SK-N-SH (cell line): ENCODE results near the gene DYNAP. TPM values are rescaled to one million over a fixed set of nuclear protein-coding genes. Genes with fewer than 3 reads are reported as not detected.

ENCODE experiments used
- CTCF ChIA-PET: fragments of 300-600, 350-600 bp; formaldehyde crosslinking; extraction: SDS; loops from one replicate; lab custom pipeline; 2021; lab: Yijun Ruan, JAX
- POLR2A ChIA-PET: fragments of 350-600 bp; sonication (Branson Sonifier 250); formaldehyde crosslinking; extraction: SDS; loops from one replicate; lab custom pipeline; 2020; ENCODE audit warnings: antibody characterized with exemption, inconsistent platforms; lab: Yijun Ruan, JAX
- DNase-seq: peaks from one replicate; pipeline ENCODE4 v3.0.0; 2012
- H2AFZ ChIP-seq: fragments of 200-600 bp; sonication (generic); 2 replicates; pipeline ENCODE4 v1.8.1; 2016; ENCODE audit warnings: antibody characterized with exemption, mild to moderate bottlenecking, low read depth
- H3F3A ChIP-seq: fragments of 200-600 bp; sonication (generic); replicated peaks from 2 replicates; pipeline ENCODE3; 2016; ENCODE audit warnings: antibody characterized with exemption, mild to moderate bottlenecking; ENCODE audit not compliant: insufficient read depth
- H3K27ac ChIP-seq, 2 experiments: fragments of 200-500 bp in 1 of 2; fragments of 200-600 bp in 1 of 2; sonication (Bioruptor generic) in 1 of 2; sonication (generic), shearing (Covaris generic) in 1 of 2; 2 replicates each; pipeline versions ENCODE4 v1.5.1 to v1.6.1; 2014 to 2016; ENCODE audit warnings: low read depth in 2 of 2, inconsistent platforms in 1 of 2, low read length in 1 of 2, mild to moderate bottlenecking in 1 of 2, mixed read lengths in 1 of 2
- H3K27me3 ChIP-seq: fragments of 200-600 bp; sonication (generic), shearing (Covaris generic); 2 replicates; pipeline ENCODE4 v1.6.1; 2016; ENCODE audit warnings: mixed run types; ENCODE audit not compliant: insufficient read depth
- H3K36me3 ChIP-seq, 2 experiments: fragments of 200-500 bp in 1 of 2; fragments of 200-600 bp in 1 of 2; sonication (Bioruptor generic) in 1 of 2; sonication (generic) in 1 of 2; replicated peaks in 1 of 2; 2 replicates each; pipeline versions ENCODE3 to v1.5.1; 2014 to 2016; ENCODE audit warnings: low read length in 1 of 2, mild to moderate bottlenecking in 1 of 2; ENCODE audit not compliant: insufficient read depth in 2 of 2, control insufficient read depth in 1 of 2
- H3K4me1 ChIP-seq, 2 experiments: fragments of 200-500 bp in 1 of 2; fragments of 200-600 bp in 1 of 2; sonication (Bioruptor generic) in 1 of 2; sonication (generic), shearing (Covaris generic) in 1 of 2; 2 replicates each; pipeline versions ENCODE4 v1.5.1 to v1.6.1; 2014 to 2016; ENCODE audit warnings: low read depth in 1 of 2, low read length in 1 of 2, mixed run types in 1 of 2; ENCODE audit not compliant: insufficient read depth in 2 of 2, control insufficient read depth in 1 of 2
- H3K4me2 ChIP-seq: fragments of 200-600 bp; sonication (generic), shearing (Covaris generic); 2 replicates; pipeline ENCODE4 v1.6.1; 2017; ENCODE audit warnings: mixed run types
- H3K4me3 ChIP-seq, 2 experiments: fragments of 200-500 bp in 1 of 2; fragments of 200-600 bp in 1 of 2; sonication (Bioruptor generic) in 1 of 2; sonication (generic), shearing (Covaris generic) in 1 of 2; 2 replicates each; pipeline versions ENCODE4 v1.5.1 to v1.8.1; 2014 to 2016; ENCODE audit warnings: low read depth in 2 of 2, inconsistent platforms in 1 of 2, low read length in 1 of 2, mild to moderate bottlenecking in 1 of 2, mixed read lengths in 1 of 2, moderate library complexity in 1 of 2
- H3K79me2 ChIP-seq: fragments of 200-600 bp; sonication (generic); 2 replicates; pipeline ENCODE4 v1.8.1; 2017; ENCODE audit warnings: mild to moderate bottlenecking; ENCODE audit not compliant: insufficient read depth
- H3K9ac ChIP-seq: fragments of 200-600 bp; sonication (generic); 2 replicates; pipeline ENCODE4 v1.6.1; 2017; ENCODE audit warnings: mixed run types
- H3K9me2 ChIP-seq: fragments of 200-600 bp; sonication (generic); 2 replicates; pipeline ENCODE4 v1.6.1; 2017; ENCODE audit warnings: mixed run types
- H3K9me3 ChIP-seq: fragments of 200-600 bp; sonication (generic); 2 replicates; pipeline ENCODE4 v1.6.1; 2017; ENCODE audit warnings: mixed run types, mild to moderate bottlenecking, moderate library complexity
- H4K20me1 ChIP-seq: fragments of 200-600 bp; sonication (generic); 2 replicates; pipeline ENCODE4 v1.6.1; 2017; ENCODE audit warnings: mild to moderate bottlenecking, mixed run types; ENCODE audit not compliant: insufficient read depth
- CTCF ChIP-seq: fragments of 200-600 bp; sonication (generic); IDR thresholded peaks from 2 replicates; pipeline ENCODE4 v1.6.1; 2017; ENCODE audit warnings: antibody characterized with exemption, mild to moderate bottlenecking, moderate library complexity
- ELF1 ChIP-seq: IDR thresholded peaks from 2 replicates; pipeline ENCODE4 v1.4.0; 2012
- EZH2phosphoT487 ChIP-seq: fragments of 200-600 bp; sonication (generic); IDR thresholded peaks from 2 replicates; pipeline ENCODE4 v1.6.1; 2017; ENCODE audit warnings: low read depth, mixed run types, mild to moderate bottlenecking, antibody characterized with exemption, moderate library complexity, borderline replicate concordance
- FOSL2 ChIP-seq: IDR thresholded peaks from 2 replicates; pipeline ENCODE4 v1.4.0; 2012; ENCODE audit warnings: low read depth, mild to moderate bottlenecking, moderate library complexity, borderline replicate concordance
- FOXM1 ChIP-seq: IDR thresholded peaks from 2 replicates; pipeline ENCODE4 v1.4.0; 2012; ENCODE audit warnings: low read depth, mild to moderate bottlenecking
- GATA2 ChIP-seq: sonication (generic); formaldehyde crosslinking; IDR thresholded peaks from 2 replicates; pipeline ENCODE4 v1.5.0; 2020; ENCODE audit warnings: mild to moderate bottlenecking, missing genetic modification reagents
- IRF3 ChIP-seq: fragments of 150-350 bp; IDR thresholded peaks from 2 replicates; pipeline ENCODE4 v1.6.1; 2016; ENCODE audit warnings: mild to moderate bottlenecking, low read depth, low read length
- JUND ChIP-seq: IDR thresholded peaks from 2 replicates; pipeline ENCODE4 v1.4.0; 2012
- MAX ChIP-seq: IDR thresholded peaks from 2 replicates; pipeline ENCODE4 v1.4.0; 2012; ENCODE audit warnings: low read depth
- MEF2A ChIP-seq: IDR thresholded peaks from 2 replicates; pipeline ENCODE4 v1.4.0; 2012; ENCODE audit warnings: low read depth, borderline replicate concordance
- NFIC ChIP-seq: IDR thresholded peaks from 2 replicates; pipeline ENCODE4 v1.4.0; 2012; ENCODE audit warnings: borderline replicate concordance
- NRF1 ChIP-seq: IDR thresholded peaks from 2 replicates; pipeline ENCODE4 v1.6.1; 2012; ENCODE audit warnings: low read depth, mild to moderate bottlenecking, low read length
- POLR2AphosphoS5 ChIP-seq: IDR thresholded peaks from 2 replicates; pipeline ENCODE4 v1.6.1; 2012; ENCODE audit warnings: low read depth, low read length
- RAD21 ChIP-seq: IDR thresholded peaks from 2 replicates; pipeline ENCODE4 v1.6.1; 2012; ENCODE audit warnings: mild to moderate bottlenecking, low read length
- RCOR1 ChIP-seq: fragments of 150-350 bp; IDR thresholded peaks from 2 replicates; pipeline ENCODE4 v1.6.1; 2017; ENCODE audit warnings: antibody characterized with exemption, low read length
- REST ChIP-seq: IDR thresholded peaks from 2 replicates; pipeline ENCODE4 v1.6.1; 2012; ENCODE audit warnings: mild to moderate bottlenecking, low read depth, low read length, moderate library complexity
- SIN3A ChIP-seq: IDR thresholded peaks from 2 replicates; pipeline ENCODE4 v1.6.1; 2012; ENCODE audit warnings: low read depth, mild to moderate bottlenecking, low read length, moderate library complexity, borderline replicate concordance
- TCF12 ChIP-seq: IDR thresholded peaks from 2 replicates; pipeline ENCODE4 v1.4.0; 2012
- USF1 ChIP-seq: IDR thresholded peaks from 2 replicates; pipeline ENCODE4 v1.4.0; 2012; ENCODE audit warnings: low read depth, borderline replicate concordance
- USF2 ChIP-seq: fragments of 150-350 bp; IDR thresholded peaks from 2 replicates; pipeline ENCODE4 v1.6.1; 2017; ENCODE audit warnings: antibody characterized with exemption, low read length, low read depth, borderline replicate concordance
- WGBS: methylation state at CpG from one replicate; pipeline ENCODE4 v1.1.6; 2017; ENCODE audit warnings: low lambda C conversion rate; 5-methylcytosine and 5-hydroxymethylcytosine counted together
- polyA plus RNA-seq, 3 experiments: library from polyadenylated mRNA; depleted of rRNA; stranded (reverse); fragments of >200 nt; gene quantifications; 2 replicates each; pipeline ENCODE4 v1.2.3, GENCODE V29; 2012

Gene DYNAP
- polyA plus RNA-seq, 1 of the 3 experiments (the other 2 are of a cell fraction), result not detected

GRCh38 chr18:54630963-54631362 is 39.9 kb downstream of the DYNAP start:
- Histone ChIP-seq H3K27me3 (no peaks in the 10 kb centered on the region), H3K27ac (no peak overlapping the region), H2AFZ (no peak overlapping the region), H4K20me1 (no peaks in the 10 kb centered on the region), H3K4me1 (no peaks in the 10 kb centered on the region), H3F3A (no peaks in the 10 kb centered on the region), H3K9me3 (no peaks in the 10 kb centered on the region), H3K4me2 (no peak overlapping the region), H3K9me2 (no peaks in the 10 kb centered on the region), H3K79me2 (no peaks in the 10 kb centered on the region), H3K9ac (no peak overlapping the region), H3K36me3 (no peaks in the 10 kb centered on the region), H3K4me3 (no peak overlapping the region)
- ChIA-PET CTCF (interaction anchor here (1.4 kb wide), 1 partner anchor 40 kb away, joined by 3 read pairs; no protein-coding TSS in a partner anchor), POLR2A (no interaction called here)
- no peak for DNase-seq
- TF ChIP-seq USF1 (no peak), EZH2phosphoT487 (no peak), ELF1 (no peak), JUND (no peak), RCOR1 (no peak), TCF12 (no peak), POLR2AphosphoS5 (no peak)

- ChIA-PET CTCF (no interaction called here), POLR2A (no interaction called here)
- no peak for DNase-seq
- no peaks in the 10 kb centered on the region for H3K9me3 ChIP-seq
- H3K4me2 ChIP-seq, result no peak overlapping the region
- no peak overlapping the region for H3K27ac ChIP-seq
- no peaks in the 10 kb centered on the region for H4K20me1 ChIP-seq
- H3K9me2 ChIP-seq, result no peaks in the 10 kb centered on the region
- H3K79me2 ChIP-seq, result no peaks in the 10 kb centered on the region
- H3F3A ChIP-seq, result no peaks in the 10 kb centered on the region
- H3K27me3 ChIP-seq, result no peaks in the 10 kb centered on the region
- no peak overlapping the region for H3K9ac ChIP-seq
- no peaks in the 10 kb centered on the region for H3K36me3 ChIP-seq
- no peak overlapping the region for H3K4me3 ChIP-seq
- 26% methylated on average over 4 of the region's 4 CpGs for WGBS
- H3K4me1 ChIP-seq, result no peaks in the 10 kb centered on the region
- H2AFZ ChIP-seq, result no peak overlapping the region
- TF ChIP-seq FOXM1 (no peak), GATA2 (CRISPR knock-in tag) (no peak), REST (no peak), TCF12 (no peak), JUND (no peak), USF1 (no peak), USF2 (no peak), FOSL2 (no peak), SIN3A (no peak), RAD21 (no peak), NRF1 (no peak), CTCF (no peak), IRF3 (no peak), MEF2A (no peak), MAX (no peak), NFIC (no peak)
Observed at GRCh38 chr18:54636217-54636616, 45.2 kb downstream of the DYNAP start.
